ENCODE results near the gene FAM227A. TPM values are rescaled to one million over a fixed set of nuclear protein-coding genes. Genes with fewer than 3 reads are reported as not detected.

Gene FAM227A
- total and polyA plus RNA-seq, 2 donors from 2014 or later: 0.80 to 3.4 TPM

DNA sequence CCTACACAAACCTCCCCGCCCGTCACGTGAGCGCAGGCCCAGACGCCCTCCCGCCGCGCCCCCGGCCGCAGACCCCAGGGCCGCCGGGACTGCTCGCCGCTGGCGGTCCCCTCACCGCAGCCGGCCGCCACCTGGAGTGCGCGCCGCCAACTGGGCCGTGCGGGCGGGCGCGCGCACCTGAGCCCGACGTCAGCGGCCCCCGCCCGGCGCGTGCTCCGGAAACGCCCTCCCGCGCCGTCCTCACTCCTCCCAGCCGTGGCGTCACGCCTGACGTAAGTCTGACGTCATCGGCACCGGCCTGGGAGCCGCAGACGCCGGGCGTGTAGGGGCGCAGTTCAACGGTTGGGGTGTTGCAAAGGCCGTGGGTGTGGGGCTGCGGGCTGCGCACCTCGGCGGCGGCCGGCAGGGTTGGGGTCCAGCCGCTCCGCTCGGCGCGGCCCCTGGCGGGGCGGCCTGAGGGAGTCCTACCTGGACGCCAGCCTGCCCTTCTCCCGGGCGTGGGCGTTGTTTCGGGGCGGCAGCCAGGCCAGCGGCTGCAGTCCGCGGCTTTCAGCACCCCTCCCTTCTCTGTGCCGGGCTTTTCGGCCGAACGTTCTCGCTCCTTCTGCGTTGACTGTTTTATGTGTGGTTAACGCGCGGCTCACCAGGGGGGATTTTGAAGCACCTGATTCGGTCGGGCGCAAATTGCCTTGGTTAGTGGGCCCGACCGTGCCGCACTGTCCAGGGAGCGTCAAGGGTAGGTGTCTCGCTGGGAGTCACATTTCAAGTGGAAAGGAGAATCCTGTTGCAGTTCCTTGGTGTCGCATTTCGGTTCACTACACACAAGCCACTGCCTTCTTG, 44.8 kb upstream of the FAM227A start, which contains the start of gene JOSD1:
TSS of gene JOSD1 (minus strand) at position 155 of the 840 bp plus-strand sequence. CDS start 956 bp downstream, outside the sequence.
- no peak for FAIRE-seq

DNA sequence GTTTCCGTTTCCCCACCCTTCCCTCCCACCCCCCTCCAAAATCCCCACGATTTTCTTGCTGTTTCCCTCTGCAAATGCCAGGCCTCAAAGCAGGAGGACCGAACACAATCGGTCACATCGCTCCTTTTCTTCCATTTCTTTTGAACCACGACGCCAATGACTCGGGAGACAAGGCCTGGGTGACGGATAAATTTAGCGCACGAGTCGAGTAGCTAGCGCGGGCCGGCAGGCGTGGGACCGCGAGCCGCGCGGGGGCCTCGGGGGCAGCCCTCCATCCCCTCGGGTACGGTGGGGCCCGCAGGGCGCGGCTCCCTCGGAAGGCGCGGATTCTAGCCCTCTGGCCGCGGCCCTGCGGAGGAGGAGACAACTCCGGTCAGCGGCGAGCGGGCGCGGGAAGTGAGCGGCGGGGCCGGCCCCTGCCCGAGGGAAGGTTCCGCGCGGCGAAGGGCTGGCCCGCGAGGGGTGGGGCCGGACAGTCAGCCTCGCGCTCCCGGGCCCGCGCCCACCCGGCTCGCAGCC, 44.1 kb upstream of the FAM227A start:
- H3K36me3 ChIP-seq (ENCODE audit: control insufficient read depth in 2 of 3, insufficient read depth in 3 of 3, low read length in 3 of 3): no peaks in the 10 kb centered on the region
- peak overlapping the region; percentile 92 to 97 for H3K27ac ChIP-seq (ENCODE audit: low read depth in 2 of 2, low read length in 2 of 2)
- peaks cover 8 to 36% (median 25%) of the 10 kb centered on the region in 3 donors for H3K4me1 ChIP-seq (ENCODE audit: control insufficient read depth in 2 of 3, insufficient read depth in 2 of 3, low read depth in 1 of 3, low read length in 3 of 3)
- H3K27me3 ChIP-seq (ENCODE audit: control insufficient read depth, insufficient read depth, low read length): no peaks in the 10 kb centered on the region
- no peak for FAIRE-seq
- intact Hi-C loops (cut with DNase I): no loop called here
- H3K4me3 ChIP-seq (ENCODE audit: low read length in 3 of 3): peak overlapping the region; percentile 80 to 85 (median 84)
- H3K9ac ChIP-seq (ENCODE audit: low read length in 3 of 3): peak overlapping the region; percentile 13 to 95 (median 94)
- no peaks in the 10 kb centered on the region for H3K9me3 ChIP-seq (ENCODE audit: control insufficient read depth in 2 of 3, insufficient read depth in 1 of 3, low read length in 3 of 3)
- DNase-seq: peak in 1 of 5 donors; percentile 93
- TF ChIP-seq, protein P1, sequence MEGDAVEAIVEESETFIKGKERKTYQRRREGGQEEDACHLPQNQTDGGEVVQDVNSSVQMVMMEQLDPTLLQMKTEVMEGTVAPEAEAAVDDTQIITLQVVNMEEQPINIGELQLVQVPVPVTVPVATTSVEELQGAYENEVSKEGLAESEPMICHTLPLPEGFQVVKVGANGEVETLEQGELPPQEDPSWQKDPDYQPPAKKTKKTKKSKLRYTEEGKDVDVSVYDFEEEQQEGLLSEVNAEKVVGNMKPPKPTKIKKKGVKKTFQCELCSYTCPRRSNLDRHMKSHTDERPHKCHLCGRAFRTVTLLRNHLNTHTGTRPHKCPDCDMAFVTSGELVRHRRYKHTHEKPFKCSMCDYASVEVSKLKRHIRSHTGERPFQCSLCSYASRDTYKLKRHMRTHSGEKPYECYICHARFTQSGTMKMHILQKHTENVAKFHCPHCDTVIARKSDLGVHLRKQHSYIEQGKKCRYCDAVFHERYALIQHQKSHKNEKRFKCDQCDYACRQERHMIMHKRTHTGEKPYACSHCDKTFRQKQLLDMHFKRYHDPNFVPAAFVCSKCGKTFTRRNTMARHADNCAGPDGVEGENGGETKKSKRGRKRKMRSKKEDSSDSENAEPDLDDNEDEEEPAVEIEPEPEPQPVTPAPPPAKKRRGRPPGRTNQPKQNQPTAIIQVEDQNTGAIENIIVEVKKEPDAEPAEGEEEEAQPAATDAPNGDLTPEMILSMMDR (IDR thresholded peaks at IDR 0.05; ENCODE audit: borderline replicate concordance, extremely low read depth, insufficient read depth): no peak

More for the DNA sequence above, 44.8 kb upstream of the FAM227A start, which contains the start of gene JOSD1:
- Histone ChIP-seq H3K4me3 (ENCODE audit: low read length in 3 of 3) (peak within 1 kb of the TSS; percentile 80 to 85 (median 84)), H3K4me1 (ENCODE audit: control insufficient read depth in 2 of 3, insufficient read depth in 2 of 3, low read depth in 1 of 3, low read length in 3 of 3) (peaks cover 8 to 36% (median 25%) of the 10 kb centered on the region in 3 donors), H3K36me3 (ENCODE audit: control insufficient read depth in 2 of 3, insufficient read depth in 3 of 3, low read length in 3 of 3) (no peaks in the 10 kb centered on the region), H3K27ac (ENCODE audit: low read depth in 2 of 2, low read length in 2 of 2) (peak within 1 kb of the TSS; percentile 92 to 97), H3K9me3 (ENCODE audit: control insufficient read depth in 2 of 3, insufficient read depth in 1 of 3, low read length in 3 of 3) (no peaks in the 10 kb centered on the region), H3K27me3 (ENCODE audit: control insufficient read depth, insufficient read depth, low read length) (no peaks in the 10 kb centered on the region), H3K9ac (ENCODE audit: low read length in 3 of 3) (peak within 1 kb of the TSS; percentile 56 to 95 (median 94))
- intact Hi-C loops (cut with DNase I): no loop called here
- TF ChIP-seq, protein P1 (IDR thresholded peaks at IDR 0.05; ENCODE audit: borderline replicate concordance, extremely low read depth, insufficient read depth): no peak
- peak; percentile 94 to 98 (median 96) for DNase-seq

DNA sequence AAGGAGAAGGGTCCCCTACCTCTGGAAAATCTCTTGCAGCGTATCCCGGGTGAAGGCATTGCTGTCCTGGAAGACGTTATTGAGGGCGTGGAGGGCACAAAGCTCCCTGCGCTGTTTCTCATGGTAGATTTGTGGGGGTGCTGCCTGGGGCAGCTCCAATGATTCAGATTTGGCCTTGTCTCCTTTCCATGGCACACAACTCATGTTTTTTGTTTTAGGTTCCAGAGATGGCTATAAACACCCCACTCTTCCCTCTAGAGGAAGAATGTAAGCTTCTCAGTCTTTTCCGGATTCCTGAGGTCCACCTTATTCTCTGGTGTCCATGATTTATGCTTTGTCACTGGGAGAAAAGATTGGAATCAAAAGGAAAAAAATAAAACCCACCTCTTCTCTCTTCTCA, 43.6 kb upstream of the FAM227A start:
- no peaks in the 10 kb centered on the region for H3K36me3 ChIP-seq (ENCODE audit: control insufficient read depth in 2 of 3, insufficient read depth in 3 of 3, low read length in 3 of 3)
- FAIRE-seq (no peak), DNase-seq (peak in 2 of 5 donors; percentile 58 to 69)
- intact Hi-C loops (cut with DNase I): no loop called here
- H3K27me3 ChIP-seq (ENCODE audit: control insufficient read depth, insufficient read depth, low read length): no peaks in the 10 kb centered on the region
- peaks cover 8 to 33% (median 27%) of the 10 kb centered on the region in 3 donors for H3K4me1 ChIP-seq (ENCODE audit: control insufficient read depth in 2 of 3, insufficient read depth in 2 of 3, low read depth in 1 of 3, low read length in 3 of 3)
- peak overlapping the region; percentile 13 to 95 (median 61) for H3K9ac ChIP-seq (ENCODE audit: low read length in 3 of 3)
- H3K4me3 ChIP-seq (ENCODE audit: low read length in 3 of 3): peak overlapping the region; percentile 53 to 84 (median 80)
- TF ChIP-seq, protein P1 (IDR thresholded peaks at IDR 0.05; ENCODE audit: borderline replicate concordance, extremely low read depth, insufficient read depth): no peak
- peak overlapping the region; percentile 92 to 97 for H3K27ac ChIP-seq (ENCODE audit: low read depth in 2 of 2, low read length in 2 of 2)
- no peaks in the 10 kb centered on the region for H3K9me3 ChIP-seq (ENCODE audit: control insufficient read depth in 2 of 3, insufficient read depth in 1 of 3, low read length in 3 of 3)

All from kidney (tissue), 14 donors.